ENCODE results near the gene RNF125.

Gene RNF125

GRCh38 chr18:32091724-32092421 lies 73.2 kb downstream of the RNF125 start, which contains the start of gene RNF138:
Gene RNF138, plus strand, starts transcription at chr18:32091874. Its CDS starts 903 bp downstream, at chr18:32092777.
- peak; percentile 89 to 91 for DNase-seq

GRCh38 chr18:32092422-32093101 lies 73.9 kb downstream of the RNF125 start:
- peak; percentile 99 to 100 for DNase-seq

- peak; percentile 60 to 62 for DNase-seq
These were observed 74.5 kb downstream of the RNF125 start for GRCh38 chr18:32093102-32093511.

GRCh38 chr18:32093523-32093922 lies 74.9 kb downstream of the RNF125 start:
- DNase-seq, result no peak

- peak in 1 of 2 experiments; percentile 33 for DNase-seq
These were observed 76.7 kb downstream of the RNF125 start for GRCh38 chr18:32095192-32095899.

GRCh38 chr18:32095900-32096229 lies 77.2 kb downstream of the RNF125 start:
- DNase-seq, result no peak

- DNase-seq, result no peak
These were observed 78.3 kb downstream of the RNF125 start for GRCh38 chr18:32096946-32097345.

GRCh38 chr18:32104516-32104915 lies 85.9 kb downstream of the RNF125 start:
- DNase-seq, result no peak

- DNase-seq, result no peak
These were observed 91.4 kb downstream of the RNF125 start for GRCh38 chr18:32110005-32110404.

- no peak for DNase-seq
These were observed 93.1 kb downstream of the RNF125 start for GRCh38 chr18:32111706-32112105.

GRCh38 chr18:32112826-32113225 lies 94.2 kb downstream of the RNF125 start:
- no peak for DNase-seq

GRCh38 chr18:32114293-32114942 lies 95.8 kb downstream of the RNF125 start:
- DNase-seq, result no peak

- DNase-seq, result no peak
These were observed 103.4 kb downstream of the RNF125 start for GRCh38 chr18:32122039-32122438.
